Measurements from ENCODE around the gene SLC22A12. TPM values are rescaled to one million over a fixed set of nuclear protein-coding genes. Genes with fewer than 3 reads are reported as not detected.

SLC22A12 gene
- total and polyA plus RNA-seq, 3 experiments from 2014 or later = not detected

- Mint-ChIP-seq H3K9me3 (no peaks in the 10 kb centered on the region), H3K36me3 (no peaks in the 10 kb centered on the region), H3K4me3 (no peak overlapping the region), H3K4me1 (peaks cover 0 to 13% (median 4%) of the 10 kb centered on the region in 3 donors), H3K27ac (no peak overlapping the region), H3K27me3 (peaks cover 0 to 9% of the 10 kb centered on the region in 2 donors)
- DNase-seq = no peak
- no peak overlapping the region for H3K4me3 ChIP-seq (ENCODE audit: low read length)
- POLR2A ChIA-PET = no interaction called here
- H3K9me3 ChIP-seq (ENCODE audit: low read length) = no peaks in the 10 kb centered on the region
- no peaks in the 10 kb centered on the region for H3K27me3 ChIP-seq (ENCODE audit: insufficient read depth, low read length, poor library complexity, severe bottlenecking)
- no peak overlapping the region for H3K27ac ChIP-seq (ENCODE audit: low read depth, low read length)
- H3K4me1 ChIP-seq (ENCODE audit: insufficient read depth, low read length) = no peaks in the 10 kb centered on the region
- no peaks in the 10 kb centered on the region for H3K36me3 ChIP-seq (ENCODE audit: insufficient read depth, low read length)
- CTCF ChIA-PET = no interaction called here
Measured at GRCh38 chr11:64608046-64608445, 17.0 kb downstream of the SLC22A12 start.

- Mint-ChIP-seq H3K4me3 (no peak overlapping the region), H3K27me3 (peaks cover 0 to 9% of the 10 kb centered on the region in 2 donors), H3K27ac (no peak overlapping the region), H3K36me3 (no peaks in the 10 kb centered on the region), H3K9me3 (no peaks in the 10 kb centered on the region), H3K4me1 (peaks cover 0 to 13% (median 4%) of the 10 kb centered on the region in 3 donors)
- Histone ChIP-seq H3K27me3 (ENCODE audit: insufficient read depth, low read length, poor library complexity, severe bottlenecking) (no peaks in the 10 kb centered on the region), H3K36me3 (ENCODE audit: insufficient read depth, low read length) (no peaks in the 10 kb centered on the region), H3K9me3 (ENCODE audit: low read length) (no peaks in the 10 kb centered on the region), H3K4me3 (ENCODE audit: low read length) (no peak overlapping the region), H3K4me1 (ENCODE audit: insufficient read depth, low read length) (no peaks in the 10 kb centered on the region), H3K27ac (ENCODE audit: low read depth, low read length) (no peak overlapping the region)
- CTCF ChIA-PET = no interaction called here
- POLR2A ChIA-PET = no interaction called here
- no peak for DNase-seq
Measured at GRCh38 chr11:64608636-64609035, 17.6 kb downstream of the SLC22A12 start.

GRCh38 chr11:64609436-64610047 lies 18.5 kb downstream of the SLC22A12 start:
- Histone ChIP-seq H3K4me1 (ENCODE audit: insufficient read depth, low read length) (no peaks in the 10 kb centered on the region), H3K27me3 (ENCODE audit: insufficient read depth, low read length, poor library complexity, severe bottlenecking) (no peaks in the 10 kb centered on the region), H3K4me3 (ENCODE audit: low read length) (no peak overlapping the region), H3K9me3 (ENCODE audit: low read length) (no peaks in the 10 kb centered on the region), H3K36me3 (ENCODE audit: insufficient read depth, low read length) (no peaks in the 10 kb centered on the region), H3K27ac (ENCODE audit: low read depth, low read length) (no peak overlapping the region)
- Mint-ChIP-seq H3K27ac (peak overlapping the region in 1 of 8 donors; percentile 15), H3K9me3 (no peaks in the 10 kb centered on the region), H3K36me3 (no peaks in the 10 kb centered on the region), H3K27me3 (peaks cover 0 to 3% of the 10 kb centered on the region in 2 donors), H3K4me3 (no peak overlapping the region), H3K4me1 (peaks cover 0 to 13% (median 4%) of the 10 kb centered on the region in 3 donors)
- ChIA-PET CTCF (no interaction called here), POLR2A (no interaction called here)
- no peak for DNase-seq

- Mint-ChIP-seq H3K27ac (peak overlapping the region in 1 of 8 donors; percentile 81), H3K4me1 (peaks cover 0 to 13% (median 4%) of the 10 kb centered on the region in 3 donors)
- CTCF ChIA-PET = interaction anchor here (0.6 to 0.9 kb wide), 2 partner anchors 41 to 720 kb away, joined by 3 to 4 read pairs; no protein-coding TSS in a partner anchor
Measured at GRCh38 chr11:64610596-64610995, 19.6 kb downstream of the SLC22A12 start.

GRCh38 chr11:64611176-64611575 lies 20.2 kb downstream of the SLC22A12 start:
- Mint-ChIP-seq H3K27me3 (no peaks in the 10 kb centered on the region), H3K4me3 (no peak overlapping the region), H3K9me3 (no peaks in the 10 kb centered on the region), H3K4me1 (peaks cover 0 to 13% (median 4%) of the 10 kb centered on the region in 3 donors), H3K36me3 (no peaks in the 10 kb centered on the region), H3K27ac (peak overlapping the region in 1 of 8 donors; percentile 80)
- no peak for DNase-seq
- H3K9me3 ChIP-seq (ENCODE audit: low read length) = no peaks in the 10 kb centered on the region
- H3K27me3 ChIP-seq (ENCODE audit: insufficient read depth, low read length, poor library complexity, severe bottlenecking) = no peaks in the 10 kb centered on the region
- ChIA-PET CTCF (interaction anchor here (0.9 kb wide), 1 partner anchor 40 kb away, joined by 4 read pairs; no protein-coding TSS in a partner anchor), POLR2A (no interaction called here)
- no peak overlapping the region for H3K4me3 ChIP-seq (ENCODE audit: low read length)
- H3K4me1 ChIP-seq (ENCODE audit: insufficient read depth, low read length) = no peaks in the 10 kb centered on the region
- no peak overlapping the region for H3K27ac ChIP-seq (ENCODE audit: low read depth, low read length)
- no peaks in the 10 kb centered on the region for H3K36me3 ChIP-seq (ENCODE audit: insufficient read depth, low read length)

More at GRCh38 chr11:64610596-64610995, 19.6 kb downstream of the SLC22A12 start:
- POLR2A ChIA-PET = no interaction called here
- H3K36me3 ChIP-seq (ENCODE audit: insufficient read depth, low read length) = no peaks in the 10 kb centered on the region
- Mint-ChIP-seq H3K4me3 (no peak overlapping the region), H3K9me3 (no peaks in the 10 kb centered on the region), H3K27me3 (no peaks in the 10 kb centered on the region), H3K36me3 (no peaks in the 10 kb centered on the region)
- H3K9me3 ChIP-seq (ENCODE audit: low read length) = no peaks in the 10 kb centered on the region
- no peak for DNase-seq
- H3K4me3 ChIP-seq (ENCODE audit: low read length) = no peak overlapping the region
- no peaks in the 10 kb centered on the region for H3K27me3 ChIP-seq (ENCODE audit: insufficient read depth, low read length, poor library complexity, severe bottlenecking)
- H3K27ac ChIP-seq (ENCODE audit: low read depth, low read length) = no peak overlapping the region
- H3K4me1 ChIP-seq (ENCODE audit: insufficient read depth, low read length) = no peaks in the 10 kb centered on the region

GRCh38 chr11:64611869-64612646 lies 21.0 kb downstream of the SLC22A12 start:
- Mint-ChIP-seq H3K27ac (peak overlapping the region in 3 of 8 donors; percentile 6 to 57 (median 12)), H3K9me3 (no peaks in the 10 kb centered on the region), H3K36me3 (no peaks in the 10 kb centered on the region), H3K4me1 (peaks cover 0 to 13% (median 4%) of the 10 kb centered on the region in 3 donors), H3K4me3 (peak overlapping the region in 1 of 7 donors; percentile 59), H3K27me3 (no peaks in the 10 kb centered on the region)
- CTCF ChIA-PET = no interaction called here
- H3K27me3 ChIP-seq (ENCODE audit: insufficient read depth, low read length, poor library complexity, severe bottlenecking) = no peaks in the 10 kb centered on the region
- no peaks in the 10 kb centered on the region for H3K36me3 ChIP-seq (ENCODE audit: insufficient read depth, low read length)
- POLR2A ChIA-PET = no interaction called here
- no peak overlapping the region for H3K4me3 ChIP-seq (ENCODE audit: low read length)
- DNase-seq = no peak
- no peak overlapping the region for H3K27ac ChIP-seq (ENCODE audit: low read depth, low read length)
- H3K4me1 ChIP-seq (ENCODE audit: insufficient read depth, low read length) = no peaks in the 10 kb centered on the region
- no peaks in the 10 kb centered on the region for H3K9me3 ChIP-seq (ENCODE audit: low read length)

- H3K9me3 ChIP-seq (ENCODE audit: low read length) = no peaks in the 10 kb centered on the region
- no peak overlapping the region for H3K27ac ChIP-seq (ENCODE audit: low read depth, low read length)
- no peaks in the 10 kb centered on the region for H3K36me3 ChIP-seq (ENCODE audit: insufficient read depth, low read length)
- H3K27me3 Mint-ChIP-seq = no peaks in the 10 kb centered on the region
- H3K4me1 ChIP-seq (ENCODE audit: insufficient read depth, low read length) = no peaks in the 10 kb centered on the region
- no peaks in the 10 kb centered on the region for H3K27me3 ChIP-seq (ENCODE audit: insufficient read depth, low read length, poor library complexity, severe bottlenecking)
- no peak for DNase-seq
- no peak overlapping the region for H3K4me3 Mint-ChIP-seq
- no peaks in the 10 kb centered on the region for H3K9me3 Mint-ChIP-seq
- no peak overlapping the region for H3K4me3 ChIP-seq (ENCODE audit: low read length)
- ChIA-PET POLR2A (no interaction called here), CTCF (no interaction called here)
- H3K4me1 Mint-ChIP-seq = peaks cover 0 to 13% (median 4%) of the 10 kb centered on the region in 3 donors
- H3K36me3 Mint-ChIP-seq = no peaks in the 10 kb centered on the region
- no peak overlapping the region for H3K27ac Mint-ChIP-seq
Measured at GRCh38 chr11:64613648-64614047, 22.6 kb downstream of the SLC22A12 start.

GRCh38 chr11:64614917-64615316 lies 23.9 kb downstream of the SLC22A12 start:
- no peak for DNase-seq
- H3K9me3 ChIP-seq (ENCODE audit: low read length) = no peaks in the 10 kb centered on the region
- no peak overlapping the region for H3K4me3 ChIP-seq (ENCODE audit: low read length)
- ChIA-PET CTCF (no interaction called here), POLR2A (no interaction called here)
- no peaks in the 10 kb centered on the region for H3K27me3 ChIP-seq (ENCODE audit: insufficient read depth, low read length, poor library complexity, severe bottlenecking)
- H3K4me1 ChIP-seq (ENCODE audit: insufficient read depth, low read length) = no peaks in the 10 kb centered on the region
- Mint-ChIP-seq H3K36me3 (no peaks in the 10 kb centered on the region), H3K27me3 (no peaks in the 10 kb centered on the region), H3K27ac (no peak overlapping the region), H3K4me1 (peaks cover 0 to 12% (median 4%) of the 10 kb centered on the region in 3 donors), H3K4me3 (no peak overlapping the region), H3K9me3 (no peaks in the 10 kb centered on the region)
- no peaks in the 10 kb centered on the region for H3K36me3 ChIP-seq (ENCODE audit: insufficient read depth, low read length)
- no peak overlapping the region for H3K27ac ChIP-seq (ENCODE audit: low read depth, low read length)

All from CD8-positive, alpha-beta memory T cell (primary cell).